Anterior cingulate cortex (tissue), 58 donors: ENCODE data around the gene NTRK3.
"Not testable (repeated sequence)": the region's sequence is repeated elsewhere in the genome, so short reads cannot be mapped to it uniquely, and the experiment has no call there.

Experiments
- DNase-seq, 58 donors: peaks; one replicate each; lab custom pipeline; 2025; lab: John Stamatoyannopoulos, UW

Gene NTRK3

DNA sequence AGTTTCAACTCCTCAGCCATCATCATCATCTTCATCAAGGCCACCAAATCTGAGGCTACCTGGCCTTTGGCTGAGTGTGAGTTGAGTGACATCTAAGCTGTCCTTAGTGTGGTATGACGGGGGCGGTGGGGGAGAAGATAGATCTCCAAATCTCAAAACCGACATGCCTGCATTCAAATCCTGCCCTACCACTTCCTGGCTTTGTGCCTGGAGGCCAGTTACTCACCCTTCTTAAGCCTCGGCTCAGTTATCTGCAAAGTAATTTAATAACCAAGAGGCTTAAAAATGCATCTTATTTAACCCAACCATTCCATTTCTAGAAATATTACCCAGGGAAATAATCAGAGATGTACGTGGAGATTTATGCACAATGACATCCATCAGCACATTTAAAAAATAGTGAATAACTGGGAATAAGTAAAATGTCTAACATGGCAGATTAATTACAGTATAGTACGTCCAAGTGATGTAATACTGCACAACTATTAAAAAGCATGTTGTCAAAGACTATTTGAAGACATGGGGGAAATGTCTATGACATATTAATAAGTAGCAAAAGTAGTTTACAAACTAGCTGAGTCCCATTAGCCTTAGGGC is 167.4 kb downstream of the NTRK3 start:
- DNase-seq = no peak

DNA sequence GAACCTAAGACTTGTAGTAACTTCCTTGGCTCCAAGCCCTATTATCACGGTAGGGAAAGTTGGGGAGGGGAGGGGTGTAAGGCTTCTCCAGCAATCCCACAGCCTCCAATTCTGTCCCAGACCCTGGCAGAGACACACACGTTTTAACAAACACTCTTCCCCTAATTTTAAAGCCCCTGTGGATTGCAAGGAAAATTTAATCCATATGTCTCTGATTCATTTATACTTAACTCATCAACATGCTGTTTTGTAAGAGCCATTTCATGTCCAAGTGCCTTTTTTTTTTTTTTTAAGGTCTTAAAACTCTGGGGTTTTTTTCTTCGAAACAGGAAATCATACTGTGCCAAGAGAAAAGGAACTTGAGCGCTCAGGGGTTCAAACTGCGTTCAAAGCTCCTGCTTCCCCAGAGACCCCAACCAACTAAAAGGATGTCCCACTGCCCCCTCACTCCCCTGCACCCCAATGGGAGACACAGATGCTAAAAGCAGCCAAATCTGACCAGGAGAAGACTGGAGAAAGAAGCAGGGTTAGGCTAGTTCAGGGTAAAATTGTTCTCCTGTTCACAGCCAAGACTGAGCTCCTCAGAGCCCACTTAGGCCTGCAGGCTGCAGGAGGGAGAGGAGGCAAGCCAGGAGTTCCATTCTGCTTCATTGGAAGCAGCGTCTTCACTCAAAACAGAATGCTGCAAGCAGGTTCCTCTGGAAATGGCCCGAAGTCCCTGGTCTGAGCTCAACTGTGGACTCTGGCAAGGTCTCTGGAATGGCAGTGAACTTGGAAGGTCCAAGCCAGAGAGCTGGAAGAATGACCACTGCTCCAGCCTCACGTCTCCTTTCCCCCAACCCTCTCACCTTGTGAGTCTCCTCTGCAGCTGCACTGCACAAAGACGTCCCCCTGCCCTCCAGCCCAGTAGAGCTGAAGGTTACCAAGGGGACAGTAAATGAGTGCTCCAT is 172.5 kb downstream of the NTRK3 start:
- peak in 7 of 58 donors; percentile 8 to 26 (median 13) for DNase-seq

GRCh38 chr15:88080616-88081015 is 175.9 kb downstream of the NTRK3 start:
- no peak for DNase-seq

DNA sequence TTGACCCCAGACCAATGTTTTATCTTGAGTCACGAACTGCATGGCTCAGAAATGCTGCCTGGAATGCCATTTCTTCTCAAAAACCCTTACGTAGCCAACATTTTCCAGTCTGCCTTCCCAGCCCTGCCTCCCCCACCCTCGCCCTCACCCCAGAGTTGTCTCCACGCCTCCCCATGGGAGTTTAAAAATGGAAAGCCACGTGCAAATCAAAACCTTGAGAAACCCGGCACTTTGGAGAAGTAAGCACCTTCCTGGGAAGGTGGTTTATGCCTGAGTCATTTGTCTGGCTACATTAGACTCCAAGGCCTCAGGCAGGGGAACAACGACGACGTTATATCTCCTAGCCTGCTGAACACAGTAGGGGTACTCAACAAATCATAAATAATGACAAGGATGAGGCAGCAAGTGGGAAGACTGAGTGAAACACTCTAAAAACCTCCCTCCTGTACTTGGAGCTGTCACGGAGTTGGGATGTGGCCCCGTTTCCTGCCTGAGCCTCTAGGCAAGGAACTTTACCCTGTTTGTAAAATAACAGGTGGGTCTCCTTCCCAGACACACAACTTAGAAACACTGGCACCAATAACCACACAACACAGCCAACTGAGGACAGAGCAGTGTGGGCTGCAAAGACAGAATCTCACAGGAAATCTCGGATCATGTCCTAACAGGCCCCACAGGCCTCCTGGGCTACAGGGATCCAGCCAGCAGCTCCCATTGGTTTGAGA is 179.1 kb downstream of the NTRK3 start:
- peak in 1 of 58 donors; percentile 5 for DNase-seq

- no peak for DNase-seq
These were observed 180.2 kb downstream of the NTRK3 start for GRCh38 chr15:88076328-88076727.

- no peak for DNase-seq
These were observed 181.4 kb downstream of the NTRK3 start for GRCh38 chr15:88075102-88075501.

DNA sequence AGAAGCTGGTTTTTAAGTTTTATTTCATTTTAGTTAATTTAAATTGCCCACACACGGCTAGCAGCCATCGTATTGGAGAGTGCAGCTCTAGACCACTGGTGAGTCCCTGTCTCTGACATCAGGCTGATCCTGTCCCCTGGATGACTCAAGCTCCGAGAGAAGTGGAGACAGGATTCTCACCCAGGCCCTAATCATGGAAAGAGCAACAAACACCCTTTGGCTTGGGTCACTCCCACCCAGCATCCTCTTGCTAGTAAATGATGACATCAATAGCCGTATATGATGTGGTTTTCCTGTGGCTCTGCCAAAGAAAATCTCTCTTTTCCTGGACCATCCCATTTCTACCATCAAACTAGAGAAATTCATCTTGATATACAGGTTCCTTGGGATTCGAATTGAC is 182.2 kb downstream of the NTRK3 start:
- DNase-seq = no peak

GRCh38 chr15:88073391-88073691 is 183.2 kb downstream of the NTRK3 start:
- DNase-seq = no peak

- DNase-seq = no peak
These were observed 183.7 kb downstream of the NTRK3 start for GRCh38 chr15:88072598-88073390.

GRCh38 chr15:88072133-88072532 is 184.4 kb downstream of the NTRK3 start:
- not testable (repeated sequence) for DNase-seq

DNA sequence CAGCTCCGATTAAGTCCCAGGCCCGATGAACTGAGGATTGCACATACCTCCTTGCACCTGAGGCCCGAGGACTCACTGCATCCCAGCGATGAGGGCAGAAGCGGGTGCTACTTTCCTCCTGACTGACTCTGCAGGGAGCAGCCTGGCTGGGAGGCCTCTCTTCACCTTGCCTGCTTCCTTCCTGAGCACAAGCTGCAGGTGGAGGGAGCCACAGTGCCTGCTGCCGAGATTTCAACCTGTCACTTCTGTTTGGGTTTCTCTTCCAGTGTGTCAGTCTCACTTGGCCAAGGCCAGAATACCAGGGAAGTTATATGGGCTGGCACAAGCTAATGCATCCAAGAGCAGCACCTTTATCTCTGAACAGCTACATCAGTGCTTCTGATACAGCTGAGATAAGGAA is 185.4 kb downstream of the NTRK3 start:
- DNase-seq = no peak

GRCh38 chr15:88069561-88069960 is 187.0 kb downstream of the NTRK3 start:
- peak in 10 of 58 donors; percentile 6 to 33 (median 18) for DNase-seq

- DNase-seq = no peak
These were observed 189.2 kb downstream of the NTRK3 start for GRCh38 chr15:88067331-88067685.

DNA sequence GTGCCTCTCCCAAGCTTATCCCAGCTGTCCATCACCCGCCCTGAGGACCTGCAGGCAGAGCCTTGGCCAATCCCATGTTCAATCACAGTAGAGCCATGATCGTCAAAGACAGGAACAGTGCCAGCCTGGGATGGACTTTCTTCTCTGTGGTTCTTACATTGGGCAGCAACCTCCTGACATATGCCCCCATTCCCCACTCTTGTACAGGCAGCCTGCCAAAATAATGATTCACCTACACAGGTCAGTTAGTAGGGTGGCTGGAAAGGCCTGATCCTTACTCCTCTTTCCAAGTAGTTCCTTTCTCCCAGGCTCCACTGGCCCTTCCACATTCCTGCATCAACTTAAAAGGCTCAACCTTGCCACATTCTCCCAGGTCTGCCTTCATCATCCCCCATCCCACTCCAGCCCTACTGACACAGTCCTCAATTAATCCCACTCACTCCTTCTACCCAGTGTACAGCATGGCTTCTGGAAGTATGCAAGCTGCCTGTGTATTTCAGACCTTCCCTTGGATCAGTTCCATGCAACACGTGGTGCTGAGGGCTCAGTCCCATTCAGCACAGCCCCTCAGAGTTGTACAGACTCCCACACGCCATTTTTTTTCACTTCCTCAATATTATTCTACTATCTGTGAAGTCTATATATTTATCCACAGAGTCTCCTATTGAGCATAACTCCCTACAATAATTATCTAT is 189.8 kb downstream of the NTRK3 start:
- no peak for DNase-seq

- DNase-seq = peak in 20 of 58 donors; percentile 12 to 57 (median 24)
These were observed 195.1 kb downstream of the NTRK3 start for GRCh38 chr15:88061452-88061851.

- DNase-seq = no peak
These were observed 196.2 kb downstream of the NTRK3 start for GRCh38 chr15:88060383-88060782.

DNA sequence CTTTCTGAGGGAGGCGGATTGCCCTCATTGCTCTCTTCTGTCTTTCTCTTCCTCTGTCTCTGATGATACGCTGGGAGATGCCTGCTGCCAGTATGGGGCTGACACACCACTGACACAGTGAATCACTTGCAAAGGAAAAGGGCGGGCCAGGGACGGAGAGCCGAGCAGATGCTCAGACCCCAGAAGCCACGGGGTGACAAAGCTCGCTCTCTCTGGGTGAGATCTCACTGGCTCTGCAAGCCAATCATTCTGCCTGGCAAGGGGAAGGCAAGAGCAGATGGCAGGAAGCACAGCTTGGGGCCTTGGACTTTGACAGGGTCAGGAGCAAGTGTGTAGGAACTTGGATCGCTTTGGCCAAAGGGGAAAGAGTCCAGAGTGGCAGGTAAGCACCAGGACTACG is 198.7 kb downstream of the NTRK3 start:
- DNase-seq = peak in 1 of 58 donors; percentile 10

DNA sequence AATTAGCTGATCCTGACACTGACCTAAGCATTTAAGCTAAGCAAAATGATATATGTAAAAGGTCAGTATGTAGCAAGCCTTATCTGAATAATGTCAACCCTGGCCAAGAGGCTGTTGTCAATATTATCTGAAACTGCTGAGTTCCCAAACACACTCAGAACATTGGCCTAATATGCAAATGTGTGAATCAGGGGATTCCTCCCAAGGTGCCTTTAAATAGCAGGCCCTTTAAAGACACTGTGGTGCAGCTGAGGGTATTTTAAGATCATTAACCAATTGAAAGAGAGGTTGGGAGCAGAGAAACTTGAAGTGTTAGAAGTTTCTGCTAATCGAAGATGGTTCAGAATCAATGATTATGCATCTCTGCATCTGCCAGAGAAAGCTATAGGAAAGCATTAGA is 207.0 kb downstream of the NTRK3 start:
- DNase-seq = no peak

GRCh38 chr15:88048755-88049154 is 207.8 kb downstream of the NTRK3 start:
- DNase-seq = no peak

- no peak for DNase-seq
These were observed 208.3 kb downstream of the NTRK3 start for GRCh38 chr15:88048237-88048636.
